ENCODE data around the gene MLYCD. TPM values are rescaled to one million over a fixed set of nuclear protein-coding genes. Genes with fewer than 3 reads are reported as not detected.

The MLYCD gene
- total RNA-seq, 1 donor from 2014 or later: 10.8 TPM

DNA sequence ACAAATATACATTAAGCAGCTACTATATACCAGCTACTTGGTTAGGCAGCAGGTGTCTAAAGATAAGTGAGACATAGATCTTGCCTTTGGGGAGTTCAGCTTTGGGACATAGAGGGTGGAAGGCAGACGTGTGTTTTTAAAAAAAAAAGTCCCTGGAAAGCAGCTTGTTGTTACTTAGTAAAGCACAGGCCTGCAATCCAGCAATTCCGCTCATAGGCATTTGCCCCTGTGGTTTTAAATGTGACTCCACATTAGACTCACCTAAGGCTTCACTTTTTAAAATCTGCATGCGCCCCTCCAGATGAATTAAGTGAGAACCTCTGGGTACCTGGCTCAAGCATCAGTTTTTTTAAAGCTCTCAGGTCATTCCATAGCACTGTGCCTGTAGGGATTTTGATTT lies 7.2 kb upstream of the MLYCD start:
- Mint-ChIP-seq H3K4me3 (no peak overlapping the region), H3K36me3 (ENCODE audit: low read depth) (no peaks in the 10 kb centered on the region), H3K27ac (no peak overlapping the region), H3K27me3 (peaks cover 8% of the 10 kb centered on the region), H3K4me1 (no peaks in the 10 kb centered on the region), H3K9me3 (peaks cover 12% of the 10 kb centered on the region)
- ATAC-seq (ENCODE audit: low read depth): no peak
- ChIA-PET POLR2A (interaction anchor here (0.6 kb wide), 2 partner anchors 8 to 1086 kb away, joined by 3 to 4 read pairs; no protein-coding TSS in a partner anchor), CTCF (no interaction called here)
- DNase-seq: no peak
- TF ChIP-seq, protein P1, sequence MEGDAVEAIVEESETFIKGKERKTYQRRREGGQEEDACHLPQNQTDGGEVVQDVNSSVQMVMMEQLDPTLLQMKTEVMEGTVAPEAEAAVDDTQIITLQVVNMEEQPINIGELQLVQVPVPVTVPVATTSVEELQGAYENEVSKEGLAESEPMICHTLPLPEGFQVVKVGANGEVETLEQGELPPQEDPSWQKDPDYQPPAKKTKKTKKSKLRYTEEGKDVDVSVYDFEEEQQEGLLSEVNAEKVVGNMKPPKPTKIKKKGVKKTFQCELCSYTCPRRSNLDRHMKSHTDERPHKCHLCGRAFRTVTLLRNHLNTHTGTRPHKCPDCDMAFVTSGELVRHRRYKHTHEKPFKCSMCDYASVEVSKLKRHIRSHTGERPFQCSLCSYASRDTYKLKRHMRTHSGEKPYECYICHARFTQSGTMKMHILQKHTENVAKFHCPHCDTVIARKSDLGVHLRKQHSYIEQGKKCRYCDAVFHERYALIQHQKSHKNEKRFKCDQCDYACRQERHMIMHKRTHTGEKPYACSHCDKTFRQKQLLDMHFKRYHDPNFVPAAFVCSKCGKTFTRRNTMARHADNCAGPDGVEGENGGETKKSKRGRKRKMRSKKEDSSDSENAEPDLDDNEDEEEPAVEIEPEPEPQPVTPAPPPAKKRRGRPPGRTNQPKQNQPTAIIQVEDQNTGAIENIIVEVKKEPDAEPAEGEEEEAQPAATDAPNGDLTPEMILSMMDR (IDR thresholded peaks at IDR 0.05): no peak
- intact Hi-C loops (cut with micrococcal nuclease): loop anchor here (10.0 kb wide), 1 partner anchor 293 kb away; the partner anchor contains the start of gene TAF1C

DNA sequence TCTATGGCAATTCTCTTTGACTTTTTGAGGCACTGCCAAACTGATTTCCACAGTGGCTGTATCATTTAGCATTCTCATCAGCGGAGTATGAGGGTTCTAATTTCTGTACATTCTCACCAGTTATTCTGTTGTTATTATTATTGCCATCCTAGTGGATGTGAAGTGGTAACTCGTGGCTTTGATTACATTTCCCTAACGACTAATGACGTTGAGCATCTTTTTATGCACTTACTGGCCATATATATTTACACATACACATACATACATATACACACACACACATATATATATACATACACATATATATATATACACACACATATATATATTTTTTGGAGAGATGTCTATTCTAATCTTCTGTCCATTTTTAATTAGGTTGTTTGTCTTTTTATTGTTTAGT lies 3.7 kb upstream of the MLYCD start:
- intact Hi-C loops (cut with micrococcal nuclease): loop anchor here (10.0 kb wide), 1 partner anchor 290 kb away; the partner anchor contains the start of gene TAF1C
- ChIA-PET POLR2A (no interaction called here), CTCF (no interaction called here)
- Mint-ChIP-seq H3K27ac (no peak overlapping the region), H3K4me3 (no peak overlapping the region), H3K27me3 (peaks cover 10% of the 10 kb centered on the region), H3K9me3 (peaks cover 12% of the 10 kb centered on the region), H3K4me1 (peaks cover 11% of the 10 kb centered on the region), H3K36me3 (ENCODE audit: low read depth) (peaks cover 3% of the 10 kb centered on the region)
- DNase-seq: no peak
- TF ChIP-seq, protein P1 (IDR thresholded peaks at IDR 0.05): no peak
- no peak for ATAC-seq (ENCODE audit: low read depth)

DNA sequence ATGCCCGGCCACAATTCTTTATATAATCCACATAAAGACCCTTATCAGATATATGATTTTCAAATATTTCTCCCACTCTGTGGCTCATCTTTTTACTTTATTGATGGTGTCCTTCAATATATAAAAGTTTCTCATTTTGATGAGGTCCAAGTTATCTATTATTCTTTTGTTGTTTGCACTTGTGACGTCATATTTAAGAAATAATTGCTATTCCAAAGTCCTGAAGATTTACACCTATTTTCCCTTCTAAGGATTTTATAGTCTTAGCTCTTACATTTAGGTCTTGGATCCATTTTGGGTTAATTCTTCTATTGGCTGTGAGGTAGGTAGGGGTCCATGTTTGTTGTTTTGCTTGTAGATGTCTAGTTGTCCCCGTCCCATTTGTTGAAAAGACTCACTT lies 3.0 kb upstream of the MLYCD start:
- TF ChIP-seq, protein P1 (IDR thresholded peaks at IDR 0.05): no peak
- H3K9me3 Mint-ChIP-seq: peaks cover 7% of the 10 kb centered on the region
- ChIA-PET CTCF (no interaction called here), POLR2A (no interaction called here)
- H3K27me3 Mint-ChIP-seq: peaks cover 10% of the 10 kb centered on the region
- ATAC-seq (ENCODE audit: low read depth): no peak
- intact Hi-C loops (cut with micrococcal nuclease): loop anchor here (10.0 kb wide), 1 partner anchor 289 kb away; the partner anchor contains the start of gene TAF1C
- no peak overlapping the region for H3K27ac Mint-ChIP-seq
- DNase-seq: no peak
- no peak overlapping the region for H3K4me3 Mint-ChIP-seq
- H3K36me3 Mint-ChIP-seq (ENCODE audit: low read depth): peaks cover 3% of the 10 kb centered on the region
- peaks cover 15% of the 10 kb centered on the region for H3K4me1 Mint-ChIP-seq

DNA sequence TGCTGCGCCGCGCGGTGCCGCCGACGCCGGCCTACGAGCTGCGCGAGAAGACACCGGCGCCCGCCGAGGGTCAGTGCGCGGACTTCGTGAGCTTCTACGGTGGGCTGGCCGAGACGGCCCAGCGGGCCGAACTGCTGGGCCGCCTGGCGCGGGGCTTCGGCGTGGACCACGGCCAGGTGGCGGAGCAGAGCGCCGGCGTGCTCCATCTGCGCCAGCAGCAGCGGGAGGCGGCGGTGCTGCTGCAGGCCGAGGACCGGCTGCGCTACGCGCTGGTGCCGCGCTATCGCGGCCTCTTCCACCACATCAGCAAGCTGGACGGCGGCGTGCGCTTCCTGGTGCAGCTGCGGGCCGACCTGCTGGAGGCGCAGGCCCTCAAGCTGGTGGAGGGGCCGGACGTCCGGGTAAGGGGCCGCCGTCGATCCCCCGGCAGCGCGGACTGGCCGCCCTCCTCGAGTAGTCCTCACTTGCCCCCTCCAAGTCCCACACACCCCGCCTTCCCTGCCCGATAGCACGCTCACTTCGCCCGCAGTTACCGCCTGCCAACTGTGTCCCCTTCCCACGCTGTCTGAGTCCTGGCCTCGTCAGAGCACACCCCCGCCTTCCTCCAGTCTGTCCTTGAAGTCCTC lies 470 bp downstream of the MLYCD start:
- ATAC-seq (ENCODE audit: low read depth): peak; percentile 52
- no peaks in the 10 kb centered on the region for H3K9me3 Mint-ChIP-seq
- H3K4me1 Mint-ChIP-seq: peaks cover 28% of the 10 kb centered on the region
- ChIA-PET POLR2A (interaction anchor here (0.6 to 1.6 kb wide), 7 partner anchors 8 to 234 kb away, joined by 3 to 8 read pairs (median 4); partner anchors contain the start of gene MBTPS1), CTCF (no interaction called here)
- H3K4me3 Mint-ChIP-seq: peak overlapping the region; percentile 93
- H3K27ac Mint-ChIP-seq: peak overlapping the region; percentile 75
- DNase-seq: no peak
- intact Hi-C loops (cut with micrococcal nuclease): loop anchor here (1.0 to 10.0 kb wide), 5 partner anchors 53 to 285 kb away; partner anchors contain the start of genes HSBP1, OSGIN1 and TAF1C
- H3K27me3 Mint-ChIP-seq: peaks cover 10% of the 10 kb centered on the region
- H3K36me3 Mint-ChIP-seq (ENCODE audit: low read depth): peaks cover 4% of the 10 kb centered on the region
- TF ChIP-seq, protein P1 (IDR thresholded peaks at IDR 0.05): no peak

DNA sequence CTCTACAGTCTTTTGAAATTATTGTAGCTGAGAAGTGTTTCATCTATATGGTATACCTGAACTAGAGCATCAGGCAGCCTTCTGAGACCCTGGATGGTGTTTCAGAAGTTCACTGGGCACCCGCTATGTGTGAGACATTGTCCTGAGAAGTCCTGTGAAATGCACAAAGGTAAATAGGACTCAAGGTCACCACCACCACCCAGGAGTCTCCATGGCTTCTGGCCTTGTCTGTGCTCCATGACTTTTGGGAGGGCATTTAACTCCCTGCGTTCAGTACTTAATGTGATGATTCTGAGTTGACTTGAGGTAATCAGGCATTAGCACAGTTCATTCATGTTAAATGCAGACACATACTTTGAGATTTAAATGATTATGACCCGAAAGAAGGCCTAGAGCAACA lies 1.1 kb downstream of the MLYCD start:
- peaks cover 10% of the 10 kb centered on the region for H3K27me3 Mint-ChIP-seq
- POLR2A ChIA-PET: interaction anchor here (0.6 to 1.6 kb wide), 4 partner anchors 8 to 91 kb away, joined by 3 to 8 read pairs (median 4); no protein-coding TSS in a partner anchor
- H3K9me3 Mint-ChIP-seq: no peaks in the 10 kb centered on the region
- intact Hi-C loops (cut with micrococcal nuclease): loop anchor here (1.0 to 10.0 kb wide), 5 partner anchors 53 to 285 kb away; partner anchors contain the start of genes HSBP1, OSGIN1 and TAF1C
- peaks cover 28% of the 10 kb centered on the region for H3K4me1 Mint-ChIP-seq
- CTCF ChIA-PET: no interaction called here
- TF ChIP-seq, protein P1 (IDR thresholded peaks at IDR 0.05): no peak
- ATAC-seq (ENCODE audit: low read depth): no peak
- H3K4me3 Mint-ChIP-seq: peak overlapping the region; percentile 93
- H3K27ac Mint-ChIP-seq: peak overlapping the region; percentile 75
- peaks cover 9% of the 10 kb centered on the region for H3K36me3 Mint-ChIP-seq (ENCODE audit: low read depth)
- no peak for DNase-seq

Data from activated B cell treated with CpG ODN at 0.5 μM for 24 hours (primary cell).